Measurements from ENCODE around the gene TCF7. TPM values are rescaled to one million over a fixed set of nuclear protein-coding genes. Genes with fewer than 3 reads are reported as not detected.

Gene TCF7
- total RNA-seq, 4 donors from 2014 or later: 1.0 to 4.3 (median 2.4) TPM; not detected in 1

Small RNA genes lying within 50 kb of the gene (small RNA-seq; reads per million reads assigned to genes)
- not detected for gene AC008608.1

Other genes starting within 250 kb of the TCF7 start
- 10 to 100 TPM; 10.5 to 98.9 (median 27.5) TPM for gene C5orf15, start 146.1 kb upstream of the TCF7 start, total RNA-seq
- gene VDAC1, start 109.7 kb upstream of the TCF7 start, total RNA-seq: 100 to 1,000 TPM in 1 of 4 donors, 10 to 100 TPM in 3; 19.4 to 112 (median 79.8) TPM
- gene SKP1, start 62.3 kb downstream of the TCF7 start, total RNA-seq: 100 to 1,000 TPM; 198 to 343 (median 235) TPM
- 100 to 1,000 TPM; 114 to 437 (median 226) TPM for gene PPP2CA, start 111.4 kb downstream of the TCF7 start, total RNA-seq

Measured in uterus (tissue), 4 donors.